Measurements from ENCODE around the gene TRIM33. TPM values are rescaled to one million over a fixed set of nuclear protein-coding genes. Genes with fewer than 3 reads are reported as not detected.
"Not testable (repeated sequence)": the region's sequence is repeated elsewhere in the genome, so short reads cannot be mapped to it uniquely, and the experiment has no call there.

Gene TRIM33
- total RNA-seq, 2 experiments from 2014 or later = 39.5 to 43.4 TPM

DNA sequence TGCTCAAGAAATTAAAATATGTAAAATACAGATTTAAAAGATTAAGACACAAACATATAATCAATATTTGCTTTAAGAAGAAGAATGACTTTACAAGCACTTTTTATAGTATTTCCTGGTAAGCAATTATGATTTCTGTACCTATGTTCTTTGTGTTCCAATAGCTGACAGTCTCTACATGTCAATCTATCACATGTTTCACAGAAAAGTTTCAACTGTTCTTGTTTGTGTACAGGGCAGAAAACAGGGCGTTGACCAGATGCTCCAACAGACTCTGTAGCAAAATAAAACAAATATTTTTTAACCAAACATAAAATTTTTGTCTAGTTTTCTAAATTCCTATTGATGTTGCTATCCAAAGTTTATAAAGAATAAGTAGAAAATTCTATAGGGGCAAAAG lies 48.0 kb downstream of the TRIM33 start:
- H3K36me3 Mint-ChIP-seq (ENCODE audit: low read depth) = peaks cover 38% of the 10 kb centered on the region
- no peaks in the 10 kb centered on the region for H3K27me3 Mint-ChIP-seq (ENCODE audit: low read depth)
- ChIA-PET CTCF (interaction anchor here (1.5 kb wide), 1 partner anchor 61 kb away, joined by 3 read pairs; no protein-coding TSS in a partner anchor), POLR2A (no interaction called here)
- no peak overlapping the region for H3K4me3 Mint-ChIP-seq
- peaks cover 5% of the 10 kb centered on the region for H3K9me3 Mint-ChIP-seq (ENCODE audit: insufficient read depth)
- no peak overlapping the region for H3K27ac Mint-ChIP-seq
- H3K4me1 Mint-ChIP-seq (ENCODE audit: low read depth) = peaks cover 30% of the 10 kb centered on the region
- ATAC-seq (no peak), DNase-seq (no peak)

DNA sequence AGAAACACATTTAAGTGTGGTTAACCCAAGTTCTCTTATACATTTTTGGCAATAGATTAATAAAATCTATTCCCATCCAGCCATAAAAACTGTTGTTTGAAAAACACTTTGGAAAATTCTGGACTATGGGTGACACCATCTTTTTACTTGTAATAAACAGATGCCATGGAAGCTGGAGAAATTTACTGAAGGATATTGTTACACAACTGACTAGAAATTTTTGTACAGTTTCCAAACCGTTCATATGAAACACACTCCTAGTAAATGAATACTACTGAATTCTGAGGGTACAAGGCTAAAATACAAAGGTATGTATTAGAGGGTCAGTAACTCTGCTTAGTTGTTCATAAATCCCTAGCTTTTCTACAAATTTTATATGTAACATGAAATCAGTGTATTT lies 48.7 kb downstream of the TRIM33 start:
- CTCF ChIA-PET = interaction anchor here (1.5 kb wide), 1 partner anchor 62 kb away, joined by 3 read pairs; no protein-coding TSS in a partner anchor
- H3K4me1 Mint-ChIP-seq (ENCODE audit: low read depth) = peaks cover 24% of the 10 kb centered on the region
- POLR2A ChIA-PET = interaction anchor here (0.8 kb wide), 1 partner anchor 207 kb away, joined by 3 read pairs; no protein-coding TSS in a partner anchor
- peaks cover 5% of the 10 kb centered on the region for H3K9me3 Mint-ChIP-seq (ENCODE audit: insufficient read depth)
- no peak overlapping the region for H3K27ac Mint-ChIP-seq
- no peak for DNase-seq
- H3K4me3 Mint-ChIP-seq = no peak overlapping the region
- H3K27me3 Mint-ChIP-seq (ENCODE audit: low read depth) = no peaks in the 10 kb centered on the region
- ATAC-seq = no peak
- H3K36me3 Mint-ChIP-seq (ENCODE audit: low read depth) = peaks cover 43% of the 10 kb centered on the region

DNA sequence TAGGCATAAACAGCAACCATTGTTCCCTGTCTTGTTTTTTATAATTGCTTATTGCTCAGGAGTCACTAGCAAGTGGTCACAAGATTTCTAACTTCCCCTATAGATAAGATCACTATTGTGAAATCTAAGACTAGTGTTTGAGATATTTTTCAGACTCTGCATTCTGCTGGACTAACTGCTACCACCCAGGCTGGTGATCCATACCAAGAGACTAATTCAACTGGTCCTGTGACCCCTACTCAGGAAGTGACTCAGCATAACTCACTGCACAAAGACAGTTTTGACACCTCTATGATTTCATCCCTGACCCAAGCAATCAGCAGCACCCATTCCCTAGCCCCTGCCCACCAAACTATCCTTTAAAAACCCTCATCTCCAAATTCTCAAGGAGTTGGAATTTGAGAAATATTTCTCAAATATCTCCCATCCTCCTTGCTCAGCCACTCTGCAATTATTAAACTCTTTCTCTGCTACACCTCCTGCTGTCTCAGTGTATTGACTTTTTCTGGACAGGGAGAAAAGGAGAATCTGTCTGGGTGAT lies 52.7 kb downstream of the TRIM33 start:
- ATAC-seq = no peak
- Mint-ChIP-seq H3K27me3 (ENCODE audit: low read depth) (no peaks in the 10 kb centered on the region), H3K4me1 (ENCODE audit: low read depth) (peaks cover 14% of the 10 kb centered on the region), H3K36me3 (ENCODE audit: low read depth) (peaks cover 76% of the 10 kb centered on the region), H3K9me3 (ENCODE audit: insufficient read depth) (peaks cover 5% of the 10 kb centered on the region), H3K4me3 (no peak overlapping the region), H3K27ac (peak overlapping the region; percentile 71)
- POLR2A ChIA-PET = no interaction called here
- no peak for DNase-seq
- CTCF ChIA-PET = no interaction called here

DNA sequence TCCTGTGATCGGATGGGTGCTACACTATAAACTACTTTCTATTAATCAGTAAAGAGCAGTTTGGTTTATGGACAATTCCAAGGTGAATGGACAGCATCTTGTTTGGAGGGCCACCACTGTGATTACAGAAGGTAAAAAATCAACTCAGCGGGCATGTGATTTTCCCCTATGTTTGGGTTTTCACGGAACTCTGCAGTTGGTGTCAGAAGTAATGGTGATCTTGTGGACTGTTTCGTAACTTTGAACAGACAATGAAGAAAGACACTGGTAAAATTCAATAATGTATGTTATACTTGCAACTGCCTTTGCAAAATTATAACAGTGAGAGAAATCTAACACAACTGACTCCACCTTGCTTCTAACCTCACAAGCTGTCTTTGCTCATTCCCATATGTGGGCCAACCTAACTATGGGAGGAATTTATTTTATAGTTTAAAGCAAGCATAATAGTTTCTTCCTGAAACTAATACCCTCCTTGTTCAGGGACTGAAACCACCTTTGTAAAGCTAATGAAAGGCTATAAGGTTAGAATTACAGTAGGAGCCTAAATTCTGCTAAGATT lies 53.2 kb downstream of the TRIM33 start:
- Mint-ChIP-seq H3K4me3 (no peak overlapping the region), H3K9me3 (ENCODE audit: insufficient read depth) (peaks cover 5% of the 10 kb centered on the region), H3K4me1 (ENCODE audit: low read depth) (peaks cover 14% of the 10 kb centered on the region), H3K27me3 (ENCODE audit: low read depth) (no peaks in the 10 kb centered on the region), H3K36me3 (ENCODE audit: low read depth) (peaks cover 81% of the 10 kb centered on the region), H3K27ac (no peak overlapping the region)
- ATAC-seq = no peak
- no peak for DNase-seq
- CTCF ChIA-PET = no interaction called here
- POLR2A ChIA-PET = no interaction called here

DNA sequence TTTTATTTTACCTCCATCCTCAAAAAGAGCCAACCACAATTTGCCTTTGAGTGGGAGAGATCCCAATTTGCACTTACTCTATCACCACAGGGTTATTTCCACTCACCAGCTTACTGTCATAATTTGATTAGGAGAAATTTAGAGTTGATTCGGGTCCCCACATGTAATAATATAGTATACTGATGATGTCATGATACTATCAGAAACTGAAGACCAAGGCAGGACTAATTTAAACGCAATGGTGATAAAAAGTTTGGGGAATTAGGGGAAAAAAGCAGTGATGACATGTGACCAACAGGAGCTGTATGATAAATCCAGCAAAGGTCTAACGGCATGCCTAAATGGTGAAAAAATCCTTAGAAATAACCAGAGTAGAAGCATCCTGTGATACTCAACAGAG lies 54.4 kb downstream of the TRIM33 start:
- Mint-ChIP-seq H3K9me3 (ENCODE audit: insufficient read depth) (peaks cover 5% of the 10 kb centered on the region), H3K36me3 (ENCODE audit: low read depth) (peaks cover 79% of the 10 kb centered on the region), H3K4me1 (ENCODE audit: low read depth) (peaks cover 14% of the 10 kb centered on the region), H3K27me3 (ENCODE audit: low read depth) (no peaks in the 10 kb centered on the region), H3K27ac (no peak overlapping the region), H3K4me3 (no peak overlapping the region)
- ChIA-PET POLR2A (no interaction called here), CTCF (no interaction called here)
- no peak for ATAC-seq
- DNase-seq = no peak

DNA sequence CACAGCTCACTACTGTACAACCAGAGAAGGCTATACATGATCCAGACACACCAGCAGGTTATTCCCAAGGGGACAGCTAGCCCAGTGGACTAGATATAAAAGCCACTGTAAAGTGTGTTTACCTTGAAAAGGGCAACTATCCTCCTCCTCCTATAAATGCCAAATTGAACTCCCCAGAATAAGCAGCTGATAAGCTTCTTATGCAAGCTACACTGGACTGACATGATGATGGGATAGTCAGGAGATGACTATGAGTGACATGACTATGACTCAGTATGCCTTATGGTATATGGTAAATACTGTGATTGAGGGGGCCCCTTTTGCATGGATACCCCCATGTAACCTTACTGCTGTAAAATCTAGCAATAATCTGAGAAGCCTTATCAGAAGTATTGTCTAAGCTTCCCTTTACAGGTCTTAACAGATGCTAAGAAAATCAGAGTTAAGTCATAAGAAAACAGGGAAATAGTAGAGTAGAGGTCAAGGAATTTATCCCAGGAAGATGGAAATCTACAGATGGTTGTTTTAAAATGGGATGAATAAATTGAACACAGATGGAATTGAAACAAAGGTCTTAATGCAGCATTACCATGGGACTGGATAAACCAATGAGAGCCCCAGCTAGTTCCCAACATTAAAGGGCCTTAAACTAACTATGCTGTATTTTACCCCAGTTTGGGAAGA lies 55.8 kb downstream of the TRIM33 start:
- POLR2A ChIA-PET = no interaction called here
- H3K27me3 Mint-ChIP-seq (ENCODE audit: low read depth) = no peaks in the 10 kb centered on the region
- H3K4me3 Mint-ChIP-seq = no peak overlapping the region
- DNase-seq (no peak), ATAC-seq (no peak)
- peaks cover 5% of the 10 kb centered on the region for H3K9me3 Mint-ChIP-seq (ENCODE audit: insufficient read depth)
- peaks cover 80% of the 10 kb centered on the region for H3K36me3 Mint-ChIP-seq (ENCODE audit: low read depth)
- H3K4me1 Mint-ChIP-seq (ENCODE audit: low read depth) = peaks cover 14% of the 10 kb centered on the region
- CTCF ChIA-PET = no interaction called here
- no peak overlapping the region for H3K27ac Mint-ChIP-seq

DNA sequence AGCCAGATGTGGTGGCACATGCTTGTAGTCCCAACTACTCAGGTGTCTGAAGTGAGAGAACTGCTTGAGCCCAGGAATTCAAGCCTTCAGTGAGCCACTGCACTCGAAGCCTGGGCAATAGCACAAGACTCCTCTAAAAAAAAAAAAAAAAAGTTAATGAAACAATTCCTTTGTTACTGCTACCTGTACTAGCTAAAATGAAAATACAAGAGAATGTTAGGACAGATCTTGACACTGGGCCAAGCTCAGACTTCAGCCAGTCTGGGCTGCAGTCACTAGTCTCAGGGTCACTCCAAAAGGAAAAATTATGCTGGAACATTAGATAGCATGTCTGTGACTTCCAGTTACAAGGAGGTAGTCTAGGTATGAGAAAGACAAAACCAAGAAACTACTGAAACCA lies 56.5 kb downstream of the TRIM33 start:
- no peaks in the 10 kb centered on the region for H3K27me3 Mint-ChIP-seq (ENCODE audit: low read depth)
- DNase-seq (no peak), ATAC-seq (no peak)
- peaks cover 9% of the 10 kb centered on the region for H3K4me1 Mint-ChIP-seq (ENCODE audit: low read depth)
- ChIA-PET POLR2A (no interaction called here), CTCF (no interaction called here)
- peaks cover 5% of the 10 kb centered on the region for H3K9me3 Mint-ChIP-seq (ENCODE audit: insufficient read depth)
- peaks cover 75% of the 10 kb centered on the region for H3K36me3 Mint-ChIP-seq (ENCODE audit: low read depth)
- no peak overlapping the region for H3K4me3 Mint-ChIP-seq
- H3K27ac Mint-ChIP-seq = no peak overlapping the region

DNA sequence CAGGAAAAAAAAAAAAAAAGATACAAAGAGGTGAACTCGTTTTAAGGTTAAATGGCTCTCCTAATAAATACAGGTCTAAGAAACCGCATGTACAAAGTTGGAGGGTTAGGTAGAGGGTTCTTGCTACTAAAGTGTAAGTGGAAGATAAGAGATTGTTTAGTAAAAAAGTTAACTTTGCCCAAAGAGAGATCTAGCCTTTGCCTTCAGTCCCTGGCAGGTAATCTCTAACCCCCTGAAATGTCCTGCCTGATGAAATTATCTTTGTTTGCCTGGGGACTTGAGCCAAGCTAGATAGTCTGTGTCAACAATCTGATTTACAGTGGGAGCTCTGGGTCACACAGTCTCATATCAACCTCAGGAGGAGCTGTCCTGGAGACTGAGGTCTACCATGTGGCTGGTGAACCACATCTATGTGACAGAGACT lies 57.6 kb downstream of the TRIM33 start:
- CTCF ChIA-PET = no interaction called here
- no peak for DNase-seq
- ATAC-seq = no peak

DNA sequence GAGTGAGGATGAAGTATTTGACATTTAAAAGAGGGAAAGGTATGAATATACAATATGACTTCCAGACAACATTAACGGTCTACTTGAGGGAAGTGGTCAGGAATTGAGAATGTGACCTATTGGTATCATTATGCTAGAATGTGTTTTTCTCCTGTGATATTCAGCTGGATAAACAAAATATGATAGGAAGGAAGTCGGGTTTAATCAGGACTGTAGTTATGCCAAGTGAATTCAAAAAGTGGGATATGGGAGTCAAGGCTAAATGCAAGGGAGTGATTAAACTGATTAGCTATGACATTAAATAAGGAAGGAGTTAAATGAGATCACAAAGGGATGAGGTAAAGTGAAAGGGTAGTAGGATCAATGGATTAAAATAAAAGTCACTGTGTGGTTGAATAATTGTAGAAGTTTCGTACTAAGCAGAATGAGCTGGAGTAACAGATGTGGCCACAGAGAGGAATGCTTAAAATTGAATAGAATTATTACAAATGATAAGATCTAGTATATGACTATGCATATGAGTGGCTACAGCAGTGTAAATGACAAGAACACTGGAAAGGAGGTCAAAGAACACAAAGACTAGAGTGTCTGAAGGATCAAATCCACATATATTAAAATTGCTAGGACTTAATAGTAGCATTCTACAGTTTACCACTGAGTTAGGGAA lies 62.5 kb downstream of the TRIM33 start:
- Mint-ChIP-seq H3K27me3 (ENCODE audit: low read depth) (no peaks in the 10 kb centered on the region), H3K9me3 (ENCODE audit: insufficient read depth) (no peaks in the 10 kb centered on the region), H3K4me1 (ENCODE audit: low read depth) (peaks cover 8% of the 10 kb centered on the region), H3K4me3 (no peak overlapping the region), H3K36me3 (ENCODE audit: low read depth) (peaks cover 39% of the 10 kb centered on the region), H3K27ac (no peak overlapping the region)
- ATAC-seq (no peak), DNase-seq (no peak)
- ChIA-PET CTCF (no interaction called here), POLR2A (no interaction called here)

More for the DNA sequence above, 57.6 kb downstream of the TRIM33 start:
- Mint-ChIP-seq H3K27ac (no peak overlapping the region), H3K36me3 (ENCODE audit: low read depth) (peaks cover 63% of the 10 kb centered on the region), H3K4me3 (no peak overlapping the region), H3K9me3 (ENCODE audit: insufficient read depth) (peaks cover under 1% of the 10 kb centered on the region), H3K27me3 (ENCODE audit: low read depth) (no peaks in the 10 kb centered on the region), H3K4me1 (ENCODE audit: low read depth) (peaks cover 4% of the 10 kb centered on the region)
- POLR2A ChIA-PET = no interaction called here

DNA sequence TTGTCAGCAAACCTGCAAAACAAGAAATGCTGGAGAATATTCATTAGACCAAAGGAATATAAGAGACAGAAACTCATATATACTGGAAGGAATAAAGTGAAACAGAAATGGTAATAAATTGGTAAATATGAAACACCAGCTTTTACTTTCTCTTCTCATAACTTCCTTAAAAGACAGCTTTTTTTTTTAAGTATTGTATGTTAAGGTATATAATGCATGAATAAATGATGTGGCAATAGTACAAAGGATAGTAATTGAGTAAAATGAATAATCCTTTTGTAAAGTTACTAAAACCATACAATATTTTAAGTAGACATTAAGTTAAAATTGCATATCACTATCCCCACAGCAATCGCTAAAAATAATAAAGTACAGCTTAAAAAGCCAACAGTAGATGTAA lies 64.8 kb downstream of the TRIM33 start:
- Mint-ChIP-seq H3K36me3 (ENCODE audit: low read depth) (peaks cover 31% of the 10 kb centered on the region), H3K27me3 (ENCODE audit: low read depth) (no peaks in the 10 kb centered on the region), H3K4me1 (ENCODE audit: low read depth) (peaks cover 8% of the 10 kb centered on the region), H3K4me3 (no peak overlapping the region), H3K27ac (no peak overlapping the region), H3K9me3 (ENCODE audit: insufficient read depth) (no peaks in the 10 kb centered on the region)
- POLR2A ChIA-PET = no interaction called here
- ATAC-seq (no peak), DNase-seq (no peak)
- CTCF ChIA-PET = interaction anchor here (0.7 kb wide), 1 partner anchor 15 kb away, joined by 3 read pairs; no protein-coding TSS in a partner anchor

DNA sequence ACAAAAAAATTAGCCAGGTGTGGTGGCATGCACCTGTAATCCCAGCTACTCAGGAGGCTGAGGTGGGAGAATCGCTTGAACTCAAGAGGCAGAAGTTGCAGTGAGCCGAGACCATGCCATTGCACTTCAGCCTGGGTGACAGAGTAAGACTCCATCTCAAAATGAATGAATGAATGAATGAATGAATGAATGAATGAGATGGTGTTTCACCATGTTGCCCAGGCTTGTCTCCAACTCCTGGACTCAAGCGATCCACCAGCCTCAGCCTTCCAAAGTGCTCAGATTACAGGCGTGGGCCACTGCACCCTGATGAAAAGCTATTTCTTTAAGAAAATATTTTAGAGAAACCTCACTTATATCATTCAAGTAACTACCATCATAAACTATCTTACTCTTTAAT lies 67.8 kb downstream of the TRIM33 start:
- POLR2A ChIA-PET; H3K27me3 Mint-ChIP-seq (ENCODE audit: low read depth); H3K4me1 Mint-ChIP-seq (ENCODE audit: low read depth); ATAC-seq; CTCF ChIA-PET; H3K4me3 Mint-ChIP-seq; H3K9me3 Mint-ChIP-seq (ENCODE audit: insufficient read depth); H3K27ac Mint-ChIP-seq; DNase-seq: not testable (repeated sequence)
- peaks cover 33% of the 10 kb centered on the region for H3K36me3 Mint-ChIP-seq (ENCODE audit: low read depth)

DNA sequence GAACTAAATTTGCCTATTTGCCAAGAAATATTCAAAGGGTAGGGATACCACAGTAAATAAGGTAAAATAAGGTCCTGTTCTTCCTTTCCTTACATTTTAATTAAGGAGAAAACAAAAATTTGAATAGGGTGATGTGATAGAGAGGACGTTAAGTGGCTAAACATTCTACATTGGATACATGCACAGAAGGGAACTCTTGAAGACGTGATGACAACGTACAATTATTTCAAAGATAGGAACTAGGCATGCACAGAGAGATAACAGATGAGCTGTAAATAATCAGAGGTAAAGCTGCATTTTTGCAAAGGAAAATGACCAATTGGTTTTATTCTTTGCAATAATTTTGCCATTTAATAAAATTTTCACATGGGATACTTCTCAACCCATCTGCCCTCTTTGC lies 69.7 kb downstream of the TRIM33 start:
- CTCF ChIA-PET = interaction anchor here (0.7 to 1.6 kb wide), 2 partner anchors 10 to 13 kb away, joined by 3 read pairs; no protein-coding TSS in a partner anchor
- H3K9me3 Mint-ChIP-seq (ENCODE audit: insufficient read depth) = no peaks in the 10 kb centered on the region
- POLR2A ChIA-PET = no interaction called here
- no peak for ATAC-seq
- H3K36me3 Mint-ChIP-seq (ENCODE audit: low read depth) = peaks cover 33% of the 10 kb centered on the region
- no peaks in the 10 kb centered on the region for H3K27me3 Mint-ChIP-seq (ENCODE audit: low read depth)
- peaks cover 8% of the 10 kb centered on the region for H3K4me1 Mint-ChIP-seq (ENCODE audit: low read depth)
- no peak overlapping the region for H3K27ac Mint-ChIP-seq
- no peak for DNase-seq
- no peak overlapping the region for H3K4me3 Mint-ChIP-seq

Data from activated CD8-positive, alpha-beta T cell treated with anti-CD3 and anti-CD28 coated beads, Interleukin-2, amount 10 ng/mL, durations not matched to agents 7 days and 5 days (primary cell).